ENCODE results near the gene GPR135.
A peak's percentile ranks its signal among the peaks of the same experiment; 100 is the strongest.

GRCh38 chr14:59425322-59425935 is 39.8 kb downstream of the GPR135 start:
- TF ChIP-seq CTCF (IDR thresholded peaks at IDR 0.05; ENCODE audit: low read depth, low read length, missing input control) (no peak), REST (IDR thresholded peaks at IDR 0.05) (no peak), RAD21 (IDR thresholded peaks at IDR 0.05) (peak in 1 of 2 donors; percentile 13), JUND (IDR thresholded peaks at IDR 0.05) (no peak), YY1 (IDR thresholded peaks at IDR 0.05) (no peak), FOXA1 (IDR thresholded peaks at IDR 0.05) (no peak), HNF4G (IDR thresholded peaks at IDR 0.05) (no peak)

Measured in liver (tissue), 3 donors.